Fibroblast of lung (primary cell): ENCODE measurements around the gene NCBP2. TPM values are rescaled to one million over a fixed set of nuclear protein-coding genes. Genes with fewer than 3 reads are reported as not detected.

Source experiments
- DNase-seq, 2 donors: peaks; one replicate each; pipeline versions ENCODE4 v3.0.0 to v3.0.0-alpha.2; 2010; ENCODE audit warnings: low read depth in 2 of 2
- H2AFZ ChIP-seq: 2 replicates; pipeline ENCODE4 v1.5.1; 2012; ENCODE audit warnings: low read length, control low read depth, inconsistent platforms
- H3K27ac ChIP-seq: 2 replicates; pipeline ENCODE4 v1.5.1; 2011; ENCODE audit warnings: low read length, control low read depth; ENCODE audit not compliant: insufficient read depth
- H3K27me3 ChIP-seq: 2 replicates; pipeline ENCODE4 v1.5.1; 2011; ENCODE audit warnings: mild to moderate bottlenecking, low read length; ENCODE audit not compliant: control insufficient read depth, insufficient read depth
- H3K36me3 ChIP-seq: 2 replicates; pipeline ENCODE4 v1.5.1; 2011; ENCODE audit warnings: low read length; ENCODE audit not compliant: control insufficient read depth, insufficient read depth
- H3K4me1 ChIP-seq: 2 replicates; pipeline ENCODE4 v1.5.1; 2011; ENCODE audit warnings: low read length; ENCODE audit not compliant: control insufficient read depth, insufficient read depth; ENCODE audit errors: extremely low read depth
- H3K4me2 ChIP-seq: 2 replicates; pipeline ENCODE4 v1.5.1; 2011; ENCODE audit warnings: low read length, control low read depth; ENCODE audit not compliant: insufficient read depth; ENCODE audit errors: extremely low read depth
- H3K4me3 ChIP-seq, 4 experiments: fragments of 200-600 bp in 1 of 4; sonication (generic) in 1 of 4; replicated peaks in 1 of 4; 2 replicates each; pipeline ENCODE4 v1.5.1; 2011 to 2016; ENCODE audit warnings: low read length in 4 of 4, low read depth in 3 of 4, mild to moderate bottlenecking in 3 of 4, control low read depth in 2 of 4, inconsistent platforms in 1 of 4, mixed read lengths in 1 of 4; ENCODE audit not compliant: insufficient read depth in 1 of 4; ENCODE audit errors: control extremely low read depth in 1 of 4
- H3K79me2 ChIP-seq: 2 replicates; pipeline ENCODE4 v1.5.1; 2012; ENCODE audit warnings: mild to moderate bottlenecking, low read length, inconsistent platforms; ENCODE audit not compliant: control insufficient read depth, insufficient read depth
- H3K9ac ChIP-seq: 2 replicates; pipeline ENCODE4 v1.5.1; 2011; ENCODE audit warnings: mild to moderate bottlenecking, low read length, control low read depth; ENCODE audit not compliant: insufficient read depth
- H3K9me3 ChIP-seq: 2 replicates; pipeline ENCODE4 v1.5.1; 2012; ENCODE audit warnings: low read depth, low read length; ENCODE audit not compliant: control insufficient read depth, insufficient read depth
- H4K20me1 ChIP-seq: 2 replicates; pipeline ENCODE4 v1.5.1; 2011; ENCODE audit warnings: low read length; ENCODE audit not compliant: control insufficient read depth, insufficient read depth; ENCODE audit errors: extremely low read depth
- EZH2 ChIP-seq: IDR thresholded peaks from 2 replicates; pipeline ENCODE4 v1.5.1; 2012; ENCODE audit warnings: low read length, control low read depth, mild to moderate bottlenecking; ENCODE audit errors: missing control alignments
- polyA plus RNA-seq, 2 donors: library from polyadenylated mRNA; depleted of rRNA in 1 of 2; stranded (reverse) in 1 of 2; unstranded in 1 of 2; fragments of >200 nt; gene quantifications; 2 replicates each; pipeline ENCODE4 v1.2.1, GENCODE V29; 2011 to 2012; ENCODE audit warnings: missing spikeins in 1 of 2
- total RNA-seq: library from RNA; depleted of rRNA; stranded (reverse); fragments of >200 nt; gene quantifications from 2 replicates; pipeline ENCODE4 v1.2.1, GENCODE V29; 2014
- TF ChIP-seq, protein P1 (sequence below), 2 donors: IDR thresholded peaks in 1 of 2; conservative IDR thresholded peaks in 1 of 2; 1 replicate in 1 of 2; 2 replicates in 1 of 2; pipeline ENCODE4 v1.5.1; 2011 to 2012; ENCODE audit warnings: low read length in 2 of 2, control low read depth in 1 of 2, inconsistent platforms in 1 of 2, low read depth in 1 of 2, mild to moderate bottlenecking in 1 of 2

Gene NCBP2
- total and polyA plus RNA-seq, 2 donors (not counting 1 experiment from before 2014, with no cell fraction given): 65.2 to 85.9 TPM

DNA sequence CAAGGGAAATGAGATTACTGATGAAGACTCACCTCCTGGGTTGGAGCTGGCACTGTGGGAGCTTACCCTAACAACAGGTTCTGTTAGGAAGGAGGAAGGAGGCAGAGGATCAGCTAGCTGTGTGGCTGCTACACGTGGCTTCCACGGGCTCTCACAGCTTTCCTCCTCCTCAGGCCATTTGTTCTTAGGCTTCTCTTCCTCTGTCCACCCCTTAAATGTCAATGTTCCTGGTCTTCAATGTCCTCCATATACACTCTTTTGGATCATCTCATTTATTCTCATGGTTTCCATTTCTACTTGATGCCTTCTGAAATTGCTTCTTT, 21.3 kb upstream of the NCBP2 start:
- no peak overlapping the region for H3K4me3 ChIP-seq
- H3K79me2 ChIP-seq: no peaks in the 10 kb centered on the region
- no peak overlapping the region for H2AFZ ChIP-seq
- no peak overlapping the region for H3K9ac ChIP-seq
- no peak for TF ChIP-seq EZH2
- TF ChIP-seq, protein P1, sequence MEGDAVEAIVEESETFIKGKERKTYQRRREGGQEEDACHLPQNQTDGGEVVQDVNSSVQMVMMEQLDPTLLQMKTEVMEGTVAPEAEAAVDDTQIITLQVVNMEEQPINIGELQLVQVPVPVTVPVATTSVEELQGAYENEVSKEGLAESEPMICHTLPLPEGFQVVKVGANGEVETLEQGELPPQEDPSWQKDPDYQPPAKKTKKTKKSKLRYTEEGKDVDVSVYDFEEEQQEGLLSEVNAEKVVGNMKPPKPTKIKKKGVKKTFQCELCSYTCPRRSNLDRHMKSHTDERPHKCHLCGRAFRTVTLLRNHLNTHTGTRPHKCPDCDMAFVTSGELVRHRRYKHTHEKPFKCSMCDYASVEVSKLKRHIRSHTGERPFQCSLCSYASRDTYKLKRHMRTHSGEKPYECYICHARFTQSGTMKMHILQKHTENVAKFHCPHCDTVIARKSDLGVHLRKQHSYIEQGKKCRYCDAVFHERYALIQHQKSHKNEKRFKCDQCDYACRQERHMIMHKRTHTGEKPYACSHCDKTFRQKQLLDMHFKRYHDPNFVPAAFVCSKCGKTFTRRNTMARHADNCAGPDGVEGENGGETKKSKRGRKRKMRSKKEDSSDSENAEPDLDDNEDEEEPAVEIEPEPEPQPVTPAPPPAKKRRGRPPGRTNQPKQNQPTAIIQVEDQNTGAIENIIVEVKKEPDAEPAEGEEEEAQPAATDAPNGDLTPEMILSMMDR (conservative IDR thresholded peaks at IDR 0.05 in 1 of 2, IDR thresholded peaks at IDR 0.05 in 1 of 2; ENCODE audit: low read depth in 1 of 2, low read length in 2 of 2): no peak
- no peak overlapping the region for H3K27ac ChIP-seq
- no peak overlapping the region for H3K4me2 ChIP-seq
- no peaks in the 10 kb centered on the region for H3K9me3 ChIP-seq
- no peaks in the 10 kb centered on the region for H3K4me1 ChIP-seq
- no peaks in the 10 kb centered on the region for H3K27me3 ChIP-seq
- H3K36me3 ChIP-seq: no peaks in the 10 kb centered on the region
- no peak for DNase-seq
- H4K20me1 ChIP-seq: no peaks in the 10 kb centered on the region

GRCh38 chr3:196962930-196963630, 20.8 kb upstream of the NCBP2 start:
- no peaks in the 10 kb centered on the region for H3K9me3 ChIP-seq
- no peak overlapping the region for H3K4me2 ChIP-seq
- no peak overlapping the region for H2AFZ ChIP-seq
- no peak for DNase-seq
- no peak overlapping the region for H3K27ac ChIP-seq
- no peak overlapping the region for H3K4me3 ChIP-seq
- no peaks in the 10 kb centered on the region for H4K20me1 ChIP-seq
- no peak for TF ChIP-seq EZH2
- TF ChIP-seq, protein P1 (conservative IDR thresholded peaks at IDR 0.05 in 1 of 2, IDR thresholded peaks at IDR 0.05 in 1 of 2; ENCODE audit: low read depth in 1 of 2, low read length in 2 of 2): no peak
- H3K4me1 ChIP-seq: no peaks in the 10 kb centered on the region
- no peaks in the 10 kb centered on the region for H3K27me3 ChIP-seq
- H3K36me3 ChIP-seq: no peaks in the 10 kb centered on the region
- H3K9ac ChIP-seq: no peak overlapping the region
- H3K79me2 ChIP-seq: no peaks in the 10 kb centered on the region

DNA sequence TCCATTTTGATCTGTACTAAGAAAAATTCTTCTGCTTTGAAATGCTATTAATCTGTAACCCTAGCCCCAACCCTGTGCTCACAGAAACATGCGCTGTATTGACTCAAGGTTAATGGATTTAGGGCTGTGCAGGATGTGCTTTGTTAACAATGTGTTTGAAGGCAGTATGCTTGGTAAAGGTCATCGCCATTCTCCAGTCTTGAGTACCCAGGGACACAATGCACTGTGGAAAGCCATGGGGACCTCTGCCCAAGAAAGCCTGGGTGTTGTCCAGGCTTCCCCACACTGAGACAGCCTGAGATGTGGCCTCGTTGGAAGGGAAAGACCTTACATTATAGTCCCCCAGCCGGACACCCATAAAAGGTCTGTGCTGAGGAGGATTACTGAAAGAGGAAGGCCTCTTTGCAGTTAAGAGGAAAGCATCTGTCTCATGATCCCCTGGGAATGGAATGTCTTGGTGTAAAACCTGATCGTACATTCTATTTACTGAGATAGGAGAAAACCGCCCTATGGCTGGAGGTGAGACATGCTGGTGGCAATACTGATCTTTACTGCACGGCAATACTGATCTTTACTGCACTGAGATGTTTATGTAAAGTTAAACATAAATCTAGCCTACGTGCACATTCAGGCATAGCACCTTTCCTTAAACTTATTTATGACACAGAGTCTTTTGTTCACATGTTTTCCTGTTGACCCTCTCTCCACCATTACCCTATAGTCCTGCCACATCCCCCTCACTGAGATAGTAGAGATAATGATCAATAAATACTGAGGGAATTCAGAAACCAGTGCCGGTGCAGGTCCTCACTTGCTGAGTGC, 20.0 kb upstream of the NCBP2 start:
- Histone ChIP-seq H3K79me2 (no peaks in the 10 kb centered on the region), H3K9me3 (no peaks in the 10 kb centered on the region), H2AFZ (no peak overlapping the region), H3K36me3 (no peaks in the 10 kb centered on the region), H3K4me2 (no peak overlapping the region), H3K9ac (no peak overlapping the region), H4K20me1 (no peaks in the 10 kb centered on the region), H3K27ac (no peak overlapping the region), H3K27me3 (no peaks in the 10 kb centered on the region), H3K4me3 (no peak overlapping the region), H3K4me1 (no peaks in the 10 kb centered on the region)
- DNase-seq: no peak
- no peak for TF ChIP-seq EZH2
- TF ChIP-seq, protein P1 (conservative IDR thresholded peaks at IDR 0.05 in 1 of 2, IDR thresholded peaks at IDR 0.05 in 1 of 2; ENCODE audit: low read depth in 1 of 2, low read length in 2 of 2): no peak
